ENCODE measurements around the gene TNFRSF14. TPM values are rescaled to one million over a fixed set of nuclear protein-coding genes. Genes with fewer than 3 reads are reported as not detected.

TNFRSF14 gene
- 10 to 100 TPM; 14.8 to 28.9 TPM for total RNA-seq
- 10 to 100 TPM; 29.2 to 38.1 TPM for polyA plus RNA-seq

DNA sequence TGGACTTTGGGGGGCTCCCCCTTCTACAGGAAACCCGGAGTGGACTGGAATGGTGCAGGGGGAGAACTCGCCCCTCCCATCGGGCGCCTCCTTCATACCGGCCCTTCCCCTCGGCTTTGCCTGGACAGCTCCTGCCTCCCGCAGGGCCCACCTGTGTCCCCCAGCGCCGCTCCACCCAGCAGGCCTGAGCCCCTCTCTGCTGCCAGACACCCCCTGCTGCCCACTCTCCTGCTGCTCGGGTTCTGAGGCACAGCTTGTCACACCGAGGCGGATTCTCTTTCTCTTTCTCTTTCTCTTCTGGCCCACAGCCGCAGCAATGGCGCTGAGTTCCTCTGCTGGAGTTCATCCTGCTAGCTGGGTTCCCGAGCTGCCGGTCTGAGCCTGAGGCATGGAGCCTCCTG, at the start of gene TNFRSF14:
Gene TNFRSF14, plus strand, starts transcription at position 95 of the 401 bp plus-strand sequence. Its CDS starts 294 bp downstream, at position 389.
- H3K4me3 ChIP-seq (ENCODE audit: low read depth in 1 of 3, low read length in 3 of 3) = peak within 1 kb of the TSS; percentile 54 to 83 (median 71)
- H3K36me3 ChIP-seq (ENCODE audit: control insufficient read depth in 4 of 4, insufficient read depth in 3 of 4, low read depth in 1 of 4, low read length in 3 of 4) = peaks cover 3 to 15% (median 9%) of the 10 kb centered on the region in 4 donors
- H3K4me1 ChIP-seq (ENCODE audit: control insufficient read depth in 4 of 4, insufficient read depth in 4 of 4, low read length in 3 of 4) = peaks cover 7 to 27% (median 19%) of the 10 kb centered on the region in 4 donors
- TF ChIP-seq RAD21 (IDR thresholded peaks at IDR 0.05) = no peak
- peak; percentile 95 for TF ChIP-seq YY1 (IDR thresholded peaks at IDR 0.05)
- TF ChIP-seq, protein P1, sequence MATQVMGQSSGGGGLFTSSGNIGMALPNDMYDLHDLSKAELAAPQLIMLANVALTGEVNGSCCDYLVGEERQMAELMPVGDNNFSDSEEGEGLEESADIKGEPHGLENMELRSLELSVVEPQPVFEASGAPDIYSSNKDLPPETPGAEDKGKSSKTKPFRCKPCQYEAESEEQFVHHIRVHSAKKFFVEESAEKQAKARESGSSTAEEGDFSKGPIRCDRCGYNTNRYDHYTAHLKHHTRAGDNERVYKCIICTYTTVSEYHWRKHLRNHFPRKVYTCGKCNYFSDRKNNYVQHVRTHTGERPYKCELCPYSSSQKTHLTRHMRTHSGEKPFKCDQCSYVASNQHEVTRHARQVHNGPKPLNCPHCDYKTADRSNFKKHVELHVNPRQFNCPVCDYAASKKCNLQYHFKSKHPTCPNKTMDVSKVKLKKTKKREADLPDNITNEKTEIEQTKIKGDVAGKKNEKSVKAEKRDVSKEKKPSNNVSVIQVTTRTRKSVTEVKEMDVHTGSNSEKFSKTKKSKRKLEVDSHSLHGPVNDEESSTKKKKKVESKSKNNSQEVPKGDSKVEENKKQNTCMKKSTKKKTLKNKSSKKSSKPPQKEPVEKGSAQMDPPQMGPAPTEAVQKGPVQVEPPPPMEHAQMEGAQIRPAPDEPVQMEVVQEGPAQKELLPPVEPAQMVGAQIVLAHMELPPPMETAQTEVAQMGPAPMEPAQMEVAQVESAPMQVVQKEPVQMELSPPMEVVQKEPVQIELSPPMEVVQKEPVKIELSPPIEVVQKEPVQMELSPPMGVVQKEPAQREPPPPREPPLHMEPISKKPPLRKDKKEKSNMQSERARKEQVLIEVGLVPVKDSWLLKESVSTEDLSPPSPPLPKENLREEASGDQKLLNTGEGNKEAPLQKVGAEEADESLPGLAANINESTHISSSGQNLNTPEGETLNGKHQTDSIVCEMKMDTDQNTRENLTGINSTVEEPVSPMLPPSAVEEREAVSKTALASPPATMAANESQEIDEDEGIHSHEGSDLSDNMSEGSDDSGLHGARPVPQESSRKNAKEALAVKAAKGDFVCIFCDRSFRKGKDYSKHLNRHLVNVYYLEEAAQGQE (IDR thresholded peaks at IDR 0.05) = peak; percentile 55
- no peaks in the 10 kb centered on the region for H3K9me3 ChIP-seq (ENCODE audit: control insufficient read depth in 4 of 4, low read length in 3 of 4)
- H3K9ac ChIP-seq (ENCODE audit: low read depth in 1 of 2, low read length in 2 of 2) = peak within 1 kb of the TSS; percentile 85 to 99
- H3K27me3 ChIP-seq (ENCODE audit: control insufficient read depth in 4 of 4, insufficient read depth in 4 of 4, low read length in 3 of 4) = no peaks in the 10 kb centered on the region
- no peak for DNase-seq (ENCODE audit: low spot score)
- WGBS = 1% methylated on average over 16 of the region's 16 CpGs
- H3K27ac ChIP-seq (ENCODE audit: low read depth in 1 of 2, low read length in 2 of 2) = peak within 1 kb of the TSS; percentile 83 to 96

DNA sequence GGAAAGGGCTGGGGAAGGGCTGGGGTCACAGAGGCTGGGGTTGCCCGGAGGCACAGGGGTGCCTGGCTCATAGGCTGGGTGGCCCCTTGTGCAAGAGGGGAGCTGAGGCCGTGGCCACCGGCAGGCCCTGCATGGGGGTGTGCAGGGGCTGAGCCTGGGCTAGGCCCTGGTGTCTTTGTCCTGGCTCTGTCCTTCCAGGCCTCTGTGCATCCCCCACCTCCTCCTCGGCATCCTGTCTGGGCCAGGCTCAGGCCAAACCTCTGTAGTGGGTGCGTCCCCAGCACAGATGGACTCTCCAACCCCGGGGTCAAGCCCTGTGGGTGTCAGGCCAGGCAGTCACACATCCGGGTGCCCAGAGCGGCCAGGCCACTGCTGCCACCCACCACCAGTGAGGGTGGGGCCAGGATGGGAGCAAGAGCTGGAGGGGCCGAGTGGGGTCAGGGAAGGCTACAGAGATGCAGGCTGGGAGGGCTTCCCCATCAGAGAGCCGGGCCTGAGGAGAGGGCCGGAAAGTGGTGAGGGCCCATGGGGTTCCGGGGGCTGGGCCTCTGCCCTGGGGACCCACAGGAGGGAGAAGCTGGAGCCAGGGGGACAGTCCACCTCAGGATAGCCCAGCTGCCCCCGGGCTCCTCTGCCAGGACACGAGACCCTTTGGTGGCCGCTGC, 49.1 kb upstream of the TNFRSF14 start:
- Histone ChIP-seq H3K9me3 (ENCODE audit: control insufficient read depth in 4 of 4, low read length in 3 of 4) (no peaks in the 10 kb centered on the region), H3K36me3 (ENCODE audit: control insufficient read depth in 4 of 4, insufficient read depth in 3 of 4, low read depth in 1 of 4, low read length in 3 of 4) (peaks cover 13 to 41% (median 22%) of the 10 kb centered on the region in 4 donors), H3K27me3 (ENCODE audit: control insufficient read depth in 4 of 4, insufficient read depth in 4 of 4, low read length in 3 of 4) (no peaks in the 10 kb centered on the region), H3K9ac (ENCODE audit: low read depth in 1 of 2, low read length in 2 of 2) (no peak overlapping the region), H3K4me1 (ENCODE audit: control insufficient read depth in 4 of 4, insufficient read depth in 4 of 4, low read length in 3 of 4) (peaks cover 0 to 24% (median 16%) of the 10 kb centered on the region in 4 donors), H3K4me3 (ENCODE audit: low read depth in 1 of 3, low read length in 3 of 3) (no peak overlapping the region), H3K27ac (ENCODE audit: low read depth in 1 of 2, low read length in 2 of 2) (no peak overlapping the region)
- DNase-seq (ENCODE audit: low spot score) = no peak
- 67% methylated on average over 15 of the region's 15 CpGs for WGBS
- TF ChIP-seq SP1 (IDR thresholded peaks at IDR 0.05) = no peak
- peak in 1 of 2 donors; percentile 34 for TF ChIP-seq RXRA (IDR thresholded peaks at IDR 0.05)
- TF ChIP-seq NR2F2 (IDR thresholded peaks at IDR 0.05) = peak; percentile 47
- TF ChIP-seq JUND (IDR thresholded peaks at IDR 0.05) = no peak
- peak in 1 of 2 donors; percentile 63 for TF ChIP-seq HNF4A (conservative IDR thresholded peaks at IDR 0.05)

DNA sequence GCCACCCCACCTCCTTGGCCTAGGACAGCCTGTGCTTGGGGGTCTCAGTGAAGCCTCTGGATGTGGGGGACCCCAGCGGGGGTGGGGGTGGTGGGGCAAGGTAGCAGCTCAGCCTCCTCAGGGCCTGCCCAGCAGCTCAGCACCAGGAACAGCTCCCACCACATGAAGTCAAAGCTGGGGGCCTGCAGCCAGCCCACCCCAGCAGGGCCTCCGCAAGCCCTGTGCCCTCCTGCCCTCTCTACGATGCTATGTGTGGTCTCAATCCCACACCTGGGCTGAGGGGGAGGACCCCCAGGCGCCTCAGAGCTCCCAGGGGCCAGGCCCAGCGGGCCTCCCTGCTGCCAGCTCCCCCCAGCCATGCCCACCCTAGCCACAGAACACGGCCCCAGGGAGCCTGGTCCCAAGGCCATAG, 48.4 kb upstream of the TNFRSF14 start:
- Histone ChIP-seq H3K36me3 (ENCODE audit: control insufficient read depth in 4 of 4, insufficient read depth in 3 of 4, low read depth in 1 of 4, low read length in 3 of 4) (peaks cover 14 to 48% (median 25%) of the 10 kb centered on the region in 4 donors), H3K9me3 (ENCODE audit: control insufficient read depth in 4 of 4, low read length in 3 of 4) (no peaks in the 10 kb centered on the region), H3K4me3 (ENCODE audit: low read depth in 1 of 3, low read length in 3 of 3) (no peak overlapping the region), H3K4me1 (ENCODE audit: control insufficient read depth in 4 of 4, insufficient read depth in 4 of 4, low read length in 3 of 4) (peaks cover 0 to 24% (median 16%) of the 10 kb centered on the region in 4 donors), H3K9ac (ENCODE audit: low read depth in 1 of 2, low read length in 2 of 2) (no peak overlapping the region), H3K27ac (ENCODE audit: low read depth in 1 of 2, low read length in 2 of 2) (no peak overlapping the region), H3K27me3 (ENCODE audit: control insufficient read depth in 4 of 4, insufficient read depth in 4 of 4, low read length in 3 of 4) (no peaks in the 10 kb centered on the region)
- TF ChIP-seq, protein P2, sequence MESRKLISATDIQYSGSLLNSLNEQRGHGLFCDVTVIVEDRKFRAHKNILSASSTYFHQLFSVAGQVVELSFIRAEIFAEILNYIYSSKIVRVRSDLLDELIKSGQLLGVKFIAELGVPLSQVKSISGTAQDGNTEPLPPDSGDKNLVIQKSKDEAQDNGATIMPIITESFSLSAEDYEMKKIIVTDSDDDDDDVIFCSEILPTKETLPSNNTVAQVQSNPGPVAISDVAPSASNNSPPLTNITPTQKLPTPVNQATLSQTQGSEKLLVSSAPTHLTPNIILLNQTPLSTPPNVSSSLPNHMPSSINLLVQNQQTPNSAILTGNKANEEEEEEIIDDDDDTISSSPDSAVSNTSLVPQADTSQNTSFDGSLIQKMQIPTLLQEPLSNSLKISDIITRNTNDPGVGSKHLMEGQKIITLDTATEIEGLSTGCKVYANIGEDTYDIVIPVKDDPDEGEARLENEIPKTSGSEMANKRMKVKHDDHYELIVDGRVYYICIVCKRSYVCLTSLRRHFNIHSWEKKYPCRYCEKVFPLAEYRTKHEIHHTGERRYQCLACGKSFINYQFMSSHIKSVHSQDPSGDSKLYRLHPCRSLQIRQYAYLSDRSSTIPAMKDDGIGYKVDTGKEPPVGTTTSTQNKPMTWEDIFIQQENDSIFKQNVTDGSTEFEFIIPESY (IDR thresholded peaks at IDR 0.05) = no peak
- TF ChIP-seq, protein P3, sequence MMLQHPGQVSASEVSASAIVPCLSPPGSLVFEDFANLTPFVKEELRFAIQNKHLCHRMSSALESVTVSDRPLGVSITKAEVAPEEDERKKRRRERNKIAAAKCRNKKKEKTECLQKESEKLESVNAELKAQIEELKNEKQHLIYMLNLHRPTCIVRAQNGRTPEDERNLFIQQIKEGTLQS (IDR thresholded peaks at IDR 0.05) = no peak
- no peak for TF ChIP-seq RXRA (IDR thresholded peaks at IDR 0.05)
- TF ChIP-seq GABPA (IDR thresholded peaks at IDR 0.05 in 1 of 2, conservative IDR thresholded peaks at IDR 0.05 in 1 of 2) = no peak
- TF ChIP-seq YY1 (IDR thresholded peaks at IDR 0.05) = no peak
- TF ChIP-seq EGR1 (IDR thresholded peaks at IDR 0.05; ENCODE audit: low read depth in 2 of 2) = no peak
- no peak for DNase-seq (ENCODE audit: low spot score)
- WGBS = 95% methylated on average over 6 of the region's 6 CpGs
